K562 (cell line): ENCODE results near the gene TTC8. TPM values are rescaled to one million over a fixed set of nuclear protein-coding genes. Genes with fewer than 3 reads are reported as not detected.

Experiments used
- GTF3C2 ChIP-seq: IDR thresholded peaks from 3 replicates; pipeline ENCODE4 v1.6.1; 2011; ENCODE audit warnings: borderline replicate concordance, mild to moderate bottlenecking, moderate library complexity; ENCODE audit not compliant: insufficient read length; ENCODE audit errors: extremely low read depth
- MGA ChIP-seq: fragments of 450-650 bp; IDR thresholded peaks from 2 replicates; pipeline ENCODE4 v1.6.1; 2016; ENCODE audit warnings: mild to moderate bottlenecking, moderate library complexity
- YBX1 ChIP-seq: fragments of 450-650 bp; IDR thresholded peaks from 2 replicates; pipeline ENCODE4 v1.7.1; 2016; ENCODE audit warnings: mild to moderate bottlenecking
- polyA plus RNA-seq, 8 experiments: library from polyadenylated mRNA; depleted of rRNA in 4 of 8; stranded (reverse) in 5 of 8; unstranded in 3 of 8; fragments of >200 nt; fragmentation: Nextera tagmentation in 2 of 8; fragmentation: Illumina TruSeq in 1 of 8; extraction: Ambion mirVana in 2 of 8; extraction: Trizol in 1 of 8; gene quantifications; 2 replicates each; pipeline versions ENCODE4 v1.2.1 to v1.2.3, GENCODE V29; 2011 to 2014; ENCODE audit warnings: inconsistent platforms in 1 of 8, missing spikeins in 1 of 8
- total RNA-seq, 7 experiments: library from RNA; depleted of rRNA in 6 of 7; stranded (reverse); fragments of >200 nt in 6 of 7; fragmentation: Illumina TruSeq in 2 of 7; extraction: Trizol in 2 of 7; gene quantifications; 2 replicates each; pipeline versions ENCODE4 v1.2.1 to v1.2.3, GENCODE V29; 2011 to 2021; ENCODE audit warnings: low replicate concordance in 1 of 7

TTC8 gene
- total and polyA plus RNA-seq, 9 of the 15 experiments (the other 6 are each of a cell fraction or from before 2014, with no cell fraction given): 7.3 to 22.7 (median 9.6) TPM

GRCh38 chr14:88841741-88842140 is 17.3 kb downstream of the TTC8 start (continued):
- TF ChIP-seq MGA: no peak
- TF ChIP-seq YBX1: no peak
- no peak for TF ChIP-seq GTF3C2
